Measurements from ENCODE around the gene CPA4. TPM values are rescaled to one million over a fixed set of nuclear protein-coding genes. Genes with fewer than 3 reads are reported as not detected.

CPA4 gene
- total RNA-seq, 4 donors from 2014 or later = not detected

GRCh38 chr7:130299866-130300265, 6.9 kb downstream of the CPA4 start:
- Histone ChIP-seq H3K9me3 (no peaks in the 10 kb centered on the region), H3K27me3 (no peaks in the 10 kb centered on the region), H3K27ac (no peak overlapping the region), H3K36me3 (no peaks in the 10 kb centered on the region), H3K4me1 (no peaks in the 10 kb centered on the region), H3K4me3 (replicated peaks in 1 of 3) (no peak overlapping the region)
- TF ChIP-seq POLR2A (IDR thresholded peaks at IDR 0.05) (no peak), CTCF (IDR thresholded peaks at IDR 0.05) (no peak)
- WGBS, 2 donors = 92 to 95% methylated on average over 7 of the region's 7 CpGs
- intact Hi-C loops (cut with DNase I) = no loop called here
- no peak for DNase-seq

- no peak for DNase-seq
- 71% methylated on average over 7 to 8 of the region's 8 CpGs for WGBS, 2 donors
- intact Hi-C loops (cut with DNase I) = no loop called here
- Histone ChIP-seq H3K27ac (no peak overlapping the region), H3K4me1 (no peaks in the 10 kb centered on the region), H3K4me3 (replicated peaks in 1 of 3) (no peak overlapping the region), H3K9me3 (no peaks in the 10 kb centered on the region), H3K27me3 (no peaks in the 10 kb centered on the region), H3K36me3 (no peaks in the 10 kb centered on the region)
- no peak for TF ChIP-seq POLR2A (IDR thresholded peaks at IDR 0.05)
- TF ChIP-seq CTCF (IDR thresholded peaks at IDR 0.05) = no peak
These were observed 8.6 kb downstream of the CPA4 start for GRCh38 chr7:130301501-130302020.

DNA sequence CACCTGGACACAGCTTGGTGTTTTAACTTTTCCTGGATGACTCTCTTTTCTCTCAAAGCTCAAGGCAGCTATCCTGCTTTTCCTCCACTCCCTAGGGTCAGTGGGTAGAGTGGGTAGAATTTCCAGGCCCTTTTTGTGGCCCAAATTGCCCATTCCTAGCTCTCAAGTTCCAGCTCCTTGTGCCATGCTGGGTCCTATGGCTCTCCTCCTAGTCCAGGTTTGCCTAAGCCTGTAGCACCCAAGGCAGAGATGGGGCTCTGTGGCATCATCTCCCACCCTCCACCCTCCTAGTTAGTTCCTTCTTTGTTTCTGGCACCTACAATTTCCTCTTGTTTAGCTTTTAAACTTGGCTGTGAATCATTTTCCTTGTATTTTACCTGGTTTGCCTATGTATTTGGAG, 9.7 kb downstream of the CPA4 start:
- Histone ChIP-seq H3K4me1 (no peaks in the 10 kb centered on the region), H3K4me3 (replicated peaks in 1 of 3) (no peak overlapping the region), H3K27ac (no peak overlapping the region), H3K27me3 (no peaks in the 10 kb centered on the region), H3K9me3 (no peaks in the 10 kb centered on the region), H3K36me3 (no peaks in the 10 kb centered on the region)
- intact Hi-C loops (cut with DNase I) = no loop called here
- TF ChIP-seq POLR2A (IDR thresholded peaks at IDR 0.05) = no peak
- no peak for TF ChIP-seq CTCF (IDR thresholded peaks at IDR 0.05)
- no peak for DNase-seq

DNA sequence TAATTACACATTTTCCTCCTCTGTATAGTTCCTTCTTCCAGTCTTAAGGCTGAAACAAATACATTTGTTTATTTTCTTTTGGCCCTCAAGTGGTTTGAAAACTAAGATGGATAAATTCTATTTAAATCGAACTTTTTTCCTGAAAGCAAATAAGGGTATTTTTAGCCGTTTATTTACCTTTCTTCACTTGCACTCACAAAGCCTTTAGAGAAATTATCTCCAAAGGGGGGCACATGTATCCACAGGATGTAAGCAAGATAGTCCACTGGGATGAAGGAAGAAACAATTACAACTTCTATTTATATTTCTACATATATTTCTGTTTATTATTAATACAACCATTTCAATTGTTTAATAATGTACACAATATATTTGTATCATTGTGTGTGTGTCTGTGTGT, 10.2 kb downstream of the CPA4 start:
- Histone ChIP-seq H3K9me3 (no peaks in the 10 kb centered on the region), H3K27me3 (no peaks in the 10 kb centered on the region), H3K27ac (no peak overlapping the region), H3K4me1 (no peaks in the 10 kb centered on the region), H3K4me3 (replicated peaks in 1 of 3) (no peak overlapping the region), H3K36me3 (no peaks in the 10 kb centered on the region)
- intact Hi-C loops (cut with DNase I) = no loop called here
- no peak for DNase-seq
- 69 to 70% methylated on average over 2 of the region's 2 CpGs for WGBS, 2 donors
- TF ChIP-seq POLR2A (IDR thresholded peaks at IDR 0.05) (no peak), CTCF (IDR thresholded peaks at IDR 0.05) (no peak)

- Histone ChIP-seq H3K36me3 (no peaks in the 10 kb centered on the region), H3K4me3 (replicated peaks in 1 of 3) (no peak overlapping the region), H3K4me1 (no peaks in the 10 kb centered on the region), H3K27ac (no peak overlapping the region), H3K27me3 (no peaks in the 10 kb centered on the region), H3K9me3 (no peaks in the 10 kb centered on the region)
- intact Hi-C loops (cut with DNase I) = no loop called here
- TF ChIP-seq CTCF (IDR thresholded peaks at IDR 0.05) (no peak), POLR2A (IDR thresholded peaks at IDR 0.05) (no peak)
- DNase-seq = no peak
- 73 to 85% methylated on average over 5 of the region's 5 CpGs for WGBS, 2 donors
These were observed 10.6 kb downstream of the CPA4 start for GRCh38 chr7:130303551-130303950.
